Mesenchymal stem cell (in vitro differentiated cells and primary cell): ENCODE results near the gene IL17RC.
A peak's percentile ranks its signal among the peaks of the same experiment; 100 is the strongest.

Experiments used
- DNase-seq: peaks from one replicate; pipeline ENCODE4 v3.0.0-alpha.2; 2013
- H2AFZ ChIP-seq: one replicate; pipeline ENCODE4 v1.6.1; 2013; ENCODE audit warnings: low read depth, mild to moderate bottlenecking, control low read depth, inconsistent platforms, low read length, moderate library complexity
- H2AK5ac ChIP-seq: 2 replicates; pipeline ENCODE4 v1.6.1; 2013; ENCODE audit warnings: low read length, moderate library complexity, mild to moderate bottlenecking, inconsistent platforms; ENCODE audit not compliant: severe bottlenecking
- H2BK120ac ChIP-seq: one replicate; pipeline ENCODE4 v1.6.1; 2013; ENCODE audit warnings: low read depth, mild to moderate bottlenecking, inconsistent platforms, low read length, moderate library complexity
- H2BK12ac ChIP-seq, 2 experiments: one replicate each; pipeline ENCODE4 v1.6.1; 2013; ENCODE audit warnings: inconsistent platforms in 2 of 2, low read length in 2 of 2, mild to moderate bottlenecking in 2 of 2, moderate library complexity in 2 of 2, control low read depth in 1 of 2
- H2BK15ac ChIP-seq: one replicate; pipeline ENCODE4 v1.6.1; 2013; ENCODE audit warnings: mild to moderate bottlenecking, low read depth, inconsistent platforms; ENCODE audit not compliant: poor library complexity, severe bottlenecking
- H2BK5ac ChIP-seq: 2 replicates; pipeline ENCODE4 v1.6.1; 2013; ENCODE audit warnings: low read depth, mild to moderate bottlenecking, low read length, control low read depth, inconsistent platforms; ENCODE audit not compliant: poor library complexity, severe bottlenecking
- H3K14ac ChIP-seq, 2 experiments: one replicate each; pipeline ENCODE4 v1.6.1; 2013; ENCODE audit warnings: inconsistent platforms in 2 of 2, low read length in 2 of 2, control low read depth in 1 of 2, mild to moderate bottlenecking in 1 of 2, moderate library complexity in 1 of 2
- H3K18ac ChIP-seq, 2 experiments: one replicate each; pipeline ENCODE4 v1.6.1; 2013; ENCODE audit warnings: inconsistent platforms in 2 of 2, low read length in 2 of 2, control low read depth in 1 of 2, low read depth in 1 of 2, mild to moderate bottlenecking in 1 of 2
- H3K23ac ChIP-seq, 2 experiments: one replicate each; pipeline ENCODE4 v1.6.1; 2013; ENCODE audit warnings: inconsistent platforms in 2 of 2, low read length in 2 of 2, mild to moderate bottlenecking in 2 of 2, moderate library complexity in 2 of 2, control low read depth in 1 of 2
- H3K27ac ChIP-seq: 2 replicates; pipeline ENCODE4 v1.5.1; 2013; ENCODE audit warnings: mild to moderate bottlenecking, moderate library complexity, low read length, control low read depth, inconsistent platforms; ENCODE audit not compliant: poor library complexity, severe bottlenecking
- H3K27me3 ChIP-seq, 2 experiments: 2 replicates each; pipeline versions ENCODE4 v1.6.1 to v1.7.0; 2013; ENCODE audit warnings: low read length in 2 of 2, mild to moderate bottlenecking in 2 of 2, moderate library complexity in 2 of 2, control low read depth in 1 of 2, inconsistent platforms in 1 of 2; ENCODE audit not compliant: control insufficient read depth in 1 of 2, insufficient read depth in 1 of 2
- H3K36me3 ChIP-seq, 2 experiments: 2 replicates each; pipeline versions ENCODE4 v1.6.1 to v1.7.0; 2013; ENCODE audit warnings: low read length in 2 of 2, control low read depth in 1 of 2, inconsistent platforms in 1 of 2, low read depth in 1 of 2, mild to moderate bottlenecking in 1 of 2; ENCODE audit not compliant: insufficient read depth in 2 of 2, control insufficient read depth in 1 of 2
- H3K4ac ChIP-seq, 2 experiments: one replicate each; pipeline ENCODE4 v1.6.1; 2013; ENCODE audit warnings: inconsistent platforms in 2 of 2, low read length in 2 of 2, mild to moderate bottlenecking in 2 of 2, moderate library complexity in 2 of 2, control low read depth in 1 of 2, low read depth in 1 of 2
- H3K4me1 ChIP-seq: 2 replicates; pipeline ENCODE4 v1.6.1; 2013; ENCODE audit warnings: low read depth, low read length, control low read depth; ENCODE audit not compliant: control insufficient read depth, insufficient read depth
- H3K4me2 ChIP-seq: 2 replicates; pipeline ENCODE4 v1.6.1; 2013; ENCODE audit warnings: low read length, mild to moderate bottlenecking, inconsistent platforms; ENCODE audit not compliant: poor library complexity, severe bottlenecking
- H3K4me3 ChIP-seq, 2 experiments: 2 replicates each; pipeline versions ENCODE4 v1.5.1 to v1.7.0; 2013; ENCODE audit warnings: low read length in 2 of 2, mild to moderate bottlenecking in 2 of 2, control low read depth in 1 of 2, low read depth in 1 of 2; ENCODE audit not compliant: insufficient read depth in 1 of 2
- H3K79me1 ChIP-seq: replicated peaks from 2 replicates; pipeline ENCODE4 v1.6.1; 2013; ENCODE audit warnings: mild to moderate bottlenecking, control low read depth, low read length, inconsistent platforms; ENCODE audit not compliant: poor library complexity, severe bottlenecking
- H3K9ac ChIP-seq: 2 replicates; pipeline ENCODE4 v1.7.0; 2013; ENCODE audit warnings: mild to moderate bottlenecking, low read length, moderate library complexity
- H3K9me3 ChIP-seq: 2 replicates; pipeline ENCODE4 v1.7.0; 2013; ENCODE audit warnings: mild to moderate bottlenecking, low read length; ENCODE audit not compliant: control insufficient read depth
- H4K8ac ChIP-seq: one replicate; pipeline ENCODE4 v1.6.1; 2013; ENCODE audit warnings: inconsistent platforms, mild to moderate bottlenecking, low read length, moderate library complexity
- H4K91ac ChIP-seq: one replicate; pipeline ENCODE4 v1.6.1; 2013; ENCODE audit warnings: mild to moderate bottlenecking, low read length, inconsistent platforms
- WGBS: methylation state at CpG from one replicate; pipeline ENCODE4 v1.1.7; 2013; ENCODE audit warnings: mixed read lengths; 5-methylcytosine and 5-hydroxymethylcytosine counted together

The IL17RC gene

DNA sequence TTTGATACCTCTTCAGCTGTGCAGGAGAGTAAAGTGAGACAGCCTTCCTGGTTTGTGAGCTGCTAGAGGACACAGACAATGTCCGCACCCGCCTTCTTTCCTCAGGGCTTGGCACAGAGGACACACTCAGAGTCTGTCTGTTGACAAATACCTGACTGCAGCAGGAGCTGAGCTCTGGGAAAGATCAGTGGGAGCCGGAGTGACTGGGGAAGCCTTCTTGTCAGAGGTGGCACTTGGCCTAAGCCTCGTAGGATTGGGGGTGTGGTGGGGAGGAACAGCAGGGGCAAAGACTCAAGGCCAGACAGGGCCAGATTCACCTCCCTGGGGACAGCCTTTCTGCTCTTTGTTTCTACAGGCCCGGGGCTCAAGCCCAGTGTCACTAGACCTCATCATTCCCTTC, 3.3 kb upstream of the IL17RC start:
- H2BK120ac ChIP-seq = no peak overlapping the region
- peaks cover 48% of the 10 kb centered on the region for H3K4me1 ChIP-seq
- H2BK12ac ChIP-seq = no peak overlapping the region
- no peak overlapping the region for H2AFZ ChIP-seq
- no peak overlapping the region for H3K9ac ChIP-seq
- H3K4ac ChIP-seq = no peak overlapping the region
- peak overlapping the region; percentile 20 for H4K8ac ChIP-seq
- H3K27me3 ChIP-seq = no peaks in the 10 kb centered on the region
- no peak overlapping the region for H3K14ac ChIP-seq
- H3K4me2 ChIP-seq = no peak overlapping the region
- 89% methylated on average over 5 of the region's 5 CpGs for WGBS
- H3K79me1 ChIP-seq = peaks cover 11% of the 10 kb centered on the region
- H2BK15ac ChIP-seq = no peak overlapping the region
- H3K36me3 ChIP-seq = peaks cover 0 to 4% of the 10 kb centered on the region in 2 experiments
- no peak overlapping the region for H3K4me3 ChIP-seq
- DNase-seq = no peak
- H3K18ac ChIP-seq = no peak overlapping the region
- H2AK5ac ChIP-seq = peak overlapping the region; percentile 63
- peak overlapping the region; percentile 52 for H4K91ac ChIP-seq
- no peaks in the 10 kb centered on the region for H3K9me3 ChIP-seq
- H3K23ac ChIP-seq = no peak overlapping the region
- no peak overlapping the region for H3K27ac ChIP-seq
- H2BK5ac ChIP-seq = no peak overlapping the region

DNA sequence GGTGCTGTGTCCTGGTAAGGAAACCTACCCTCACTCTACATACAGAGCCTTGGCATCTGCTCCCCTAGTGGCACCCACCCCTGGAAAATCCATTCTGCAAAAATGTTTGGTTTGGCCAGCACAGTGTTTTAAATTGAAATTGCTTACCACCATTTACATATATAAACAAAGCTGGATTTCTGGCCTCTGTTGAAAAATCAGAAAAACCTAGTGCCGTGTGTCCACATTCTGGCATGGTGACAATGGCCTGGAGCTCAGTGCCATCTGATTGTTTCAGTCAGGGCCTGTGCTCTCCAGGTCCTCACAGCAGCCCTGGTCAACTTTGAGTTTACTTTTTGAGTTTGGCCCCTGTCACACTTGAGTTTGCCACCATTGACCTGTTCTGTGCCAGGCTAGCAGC, 2.9 kb upstream of the IL17RC start:
- Histone ChIP-seq H3K9me3 (no peaks in the 10 kb centered on the region), H3K4ac (no peak overlapping the region), H3K4me2 (no peak overlapping the region), H3K79me1 (peaks cover 11% of the 10 kb centered on the region), H3K27ac (no peak overlapping the region), H2BK120ac (no peak overlapping the region), H4K91ac (no peak overlapping the region), H3K23ac (no peak overlapping the region), H3K4me1 (peaks cover 48% of the 10 kb centered on the region), H3K36me3 (peaks cover 0 to 4% of the 10 kb centered on the region in 2 experiments), H2BK15ac (peak overlapping the region; percentile 38), H2AFZ (no peak overlapping the region), H3K14ac (no peak overlapping the region), H2BK5ac (no peak overlapping the region), H4K8ac (no peak overlapping the region), H3K9ac (no peak overlapping the region), H3K4me3 (no peak overlapping the region), H2AK5ac (no peak overlapping the region), H3K18ac (no peak overlapping the region), H3K27me3 (no peaks in the 10 kb centered on the region), H2BK12ac (no peak overlapping the region)
- no peak for DNase-seq
- WGBS = 90% methylated on average over 1 of the region's 1 CpG

DNA sequence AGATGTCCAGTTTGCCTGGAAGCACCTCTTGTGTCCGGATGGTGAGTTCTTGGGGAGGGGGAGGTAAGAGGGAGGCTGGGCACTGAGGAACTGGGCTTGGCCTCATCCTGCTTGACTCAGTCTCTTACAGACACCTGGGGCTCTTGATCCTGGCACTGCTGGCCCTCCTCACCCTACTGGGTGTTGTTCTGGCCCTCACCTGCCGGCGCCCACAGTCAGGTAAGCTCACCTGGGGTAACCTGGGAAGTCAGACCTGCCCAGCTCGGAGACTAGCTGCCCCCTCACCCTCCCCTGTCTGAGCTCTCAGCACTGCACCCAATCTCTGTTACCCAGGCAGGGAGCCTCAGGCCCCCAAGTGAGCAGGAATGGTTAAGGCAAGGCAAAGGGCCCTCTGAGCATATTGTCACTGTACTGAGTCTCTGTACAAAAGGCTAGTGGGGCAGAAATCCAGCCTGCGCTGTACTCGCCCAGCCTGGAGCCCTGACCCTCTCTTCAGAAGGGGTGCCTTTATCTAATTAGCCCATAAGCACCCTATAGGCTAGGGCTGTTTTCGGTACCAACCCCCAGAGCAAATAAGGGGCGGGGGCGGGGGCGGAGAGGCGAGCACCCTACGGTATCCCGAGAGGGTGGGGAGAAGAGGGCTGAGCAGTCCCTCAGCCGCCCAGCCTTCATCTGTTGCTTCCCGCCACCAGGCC, 2.2 kb upstream of the IL17RC start:
- peak overlapping the region; percentile 38 for H2BK15ac ChIP-seq
- peak overlapping the region in 1 of 2 experiments; percentile 21 for H3K14ac ChIP-seq
- H3K9ac ChIP-seq = peak overlapping the region; percentile 82
- peak overlapping the region in 1 of 2 experiments; percentile 34 for H3K4ac ChIP-seq
- WGBS = 31% methylated on average over 14 of the region's 15 CpGs
- H3K4me2 ChIP-seq = peak overlapping the region; percentile 74
- H2BK120ac ChIP-seq = peak overlapping the region; percentile 74
- H3K23ac ChIP-seq = no peak overlapping the region
- H3K4me1 ChIP-seq = peaks cover 48% of the 10 kb centered on the region
- no peaks in the 10 kb centered on the region for H3K27me3 ChIP-seq
- H3K18ac ChIP-seq = peak overlapping the region; percentile 95 to 97
- H3K4me3 ChIP-seq = peak overlapping the region; percentile 76 to 81
- peaks cover 11% of the 10 kb centered on the region for H3K79me1 ChIP-seq
- H2AK5ac ChIP-seq = peak overlapping the region; percentile 43
- peak overlapping the region; percentile 99 for H4K8ac ChIP-seq
- H4K91ac ChIP-seq = peak overlapping the region; percentile 31
- peak; percentile 19 for DNase-seq
- peak overlapping the region; percentile 15 to 58 for H2BK12ac ChIP-seq
- no peaks in the 10 kb centered on the region for H3K9me3 ChIP-seq
- H2BK5ac ChIP-seq = no peak overlapping the region
- no peak overlapping the region for H2AFZ ChIP-seq
- H3K36me3 ChIP-seq = peaks cover 1 to 4% of the 10 kb centered on the region in 2 experiments
- no peak overlapping the region for H3K27ac ChIP-seq

DNA sequence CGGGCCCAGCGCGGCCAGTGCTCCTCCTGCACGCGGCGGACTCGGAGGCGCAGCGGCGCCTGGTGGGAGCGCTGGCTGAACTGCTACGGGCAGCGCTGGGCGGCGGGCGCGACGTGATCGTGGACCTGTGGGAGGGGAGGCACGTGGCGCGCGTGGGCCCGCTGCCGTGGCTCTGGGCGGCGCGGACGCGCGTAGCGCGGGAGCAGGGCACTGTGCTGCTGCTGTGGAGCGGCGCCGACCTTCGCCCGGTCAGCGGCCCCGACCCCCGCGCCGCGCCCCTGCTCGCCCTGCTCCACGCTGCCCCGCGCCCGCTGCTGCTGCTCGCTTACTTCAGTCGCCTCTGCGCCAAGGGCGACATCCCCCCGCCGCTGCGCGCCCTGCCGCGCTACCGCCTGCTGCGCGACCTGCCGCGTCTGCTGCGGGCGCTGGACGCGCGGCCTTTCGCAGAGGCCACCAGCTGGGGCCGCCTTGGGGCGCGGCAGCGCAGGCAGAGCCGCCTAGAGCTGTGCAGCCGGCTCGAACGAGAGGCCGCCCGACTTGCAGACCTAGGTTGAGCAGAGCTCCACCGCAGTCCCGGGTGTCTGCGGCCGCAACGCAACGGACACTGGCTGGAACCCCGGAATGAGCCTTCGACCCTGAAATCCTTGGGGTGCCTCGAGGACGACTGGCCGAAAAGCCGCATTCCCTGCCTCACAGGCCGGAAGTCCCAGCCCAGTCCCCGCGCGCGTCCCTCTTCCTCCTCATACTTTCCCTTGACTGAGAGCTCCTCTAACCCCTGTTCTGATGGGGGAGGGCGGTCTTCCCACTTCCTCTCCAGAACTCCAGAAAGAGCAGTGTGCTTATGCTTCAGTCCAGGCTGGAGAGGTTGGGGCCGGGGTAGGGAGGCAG, 1.4 kb upstream of the IL17RC start:
- Histone ChIP-seq H3K4ac (peak overlapping the region; percentile 49 to 94), H3K79me1 (peaks cover 13% of the 10 kb centered on the region), H4K8ac (peak overlapping the region; percentile 99), H3K27ac (peak overlapping the region; percentile 63), H2BK12ac (peak overlapping the region; percentile 38 to 51), H4K91ac (peak overlapping the region; percentile 94), H3K4me2 (peak overlapping the region; percentile 74), H2BK5ac (no peak overlapping the region), H3K4me3 (peak overlapping the region; percentile 76 to 81), H3K18ac (peak overlapping the region; percentile 95 to 97), H3K4me1 (peaks cover 48% of the 10 kb centered on the region), H3K9me3 (no peaks in the 10 kb centered on the region), H3K9ac (peak overlapping the region; percentile 82), H2BK15ac (peak overlapping the region; percentile 91), H3K14ac (peak overlapping the region; percentile 49 to 79), H3K23ac (no peak overlapping the region), H2BK120ac (peak overlapping the region; percentile 74), H2AFZ (peak overlapping the region; percentile 80), H3K36me3 (peaks cover 7 to 9% of the 10 kb centered on the region in 2 experiments), H3K27me3 (no peaks in the 10 kb centered on the region), H2AK5ac (no peak overlapping the region)
- DNase-seq = peak; percentile 76
- WGBS = under 1% methylated on average over 62 of the region's 99 CpGs
